Middle frontal gyrus (tissue), 1 donor: Measurements from ENCODE around the gene METTL1.

ENCODE experiments used
- DNase-seq: peaks from one replicate; pipeline ENCODE4 v3.0.0-alpha.2; 2015; ENCODE audit warnings: low spot score; ENCODE audit errors: extremely low spot score

METTL1 gene

DNA sequence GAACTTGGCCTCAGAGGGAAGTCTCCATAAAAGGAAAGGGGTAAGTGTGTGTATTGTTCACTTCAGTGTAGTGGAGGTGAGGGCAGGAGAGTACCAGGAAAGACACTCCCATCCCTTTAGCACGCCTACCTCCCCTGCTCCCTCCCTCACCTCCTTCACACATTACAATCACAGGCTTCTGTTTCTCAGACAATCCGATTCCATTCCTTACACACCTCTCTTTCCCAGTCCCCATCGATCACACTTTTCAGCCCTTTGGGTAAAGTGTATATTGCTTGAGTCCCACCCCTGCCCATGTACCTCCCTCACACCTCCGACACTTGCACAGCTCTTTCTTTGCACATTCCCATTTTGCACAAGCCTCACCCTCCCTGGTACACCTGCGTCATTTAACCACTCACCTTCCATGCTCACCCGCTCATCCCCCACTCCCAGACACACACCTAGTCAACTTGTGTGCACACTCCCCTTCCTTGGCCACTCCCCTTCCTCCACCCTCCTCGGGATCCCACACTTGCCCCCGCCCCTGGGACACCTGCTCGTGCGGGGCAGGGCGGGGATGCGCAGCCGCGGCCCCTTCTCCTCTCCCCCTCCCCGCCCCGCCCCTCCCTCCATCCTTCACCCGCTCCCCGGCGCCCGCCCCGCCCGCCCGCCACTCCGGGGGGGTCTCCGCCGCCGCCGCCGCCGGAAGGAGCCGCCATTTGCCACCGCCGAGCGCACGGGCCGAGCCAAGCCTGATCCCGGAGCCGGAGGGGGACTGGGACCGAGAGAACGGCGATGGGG, 17.3 kb downstream of the METTL1 start, which contains the start of gene MARCHF9:
MARCHF9 (plus strand) TSS at position 693 of the 783 bp plus-strand sequence. CDS start 426 bp downstream, outside the sequence.
- DNase-seq, result no peak

DNA sequence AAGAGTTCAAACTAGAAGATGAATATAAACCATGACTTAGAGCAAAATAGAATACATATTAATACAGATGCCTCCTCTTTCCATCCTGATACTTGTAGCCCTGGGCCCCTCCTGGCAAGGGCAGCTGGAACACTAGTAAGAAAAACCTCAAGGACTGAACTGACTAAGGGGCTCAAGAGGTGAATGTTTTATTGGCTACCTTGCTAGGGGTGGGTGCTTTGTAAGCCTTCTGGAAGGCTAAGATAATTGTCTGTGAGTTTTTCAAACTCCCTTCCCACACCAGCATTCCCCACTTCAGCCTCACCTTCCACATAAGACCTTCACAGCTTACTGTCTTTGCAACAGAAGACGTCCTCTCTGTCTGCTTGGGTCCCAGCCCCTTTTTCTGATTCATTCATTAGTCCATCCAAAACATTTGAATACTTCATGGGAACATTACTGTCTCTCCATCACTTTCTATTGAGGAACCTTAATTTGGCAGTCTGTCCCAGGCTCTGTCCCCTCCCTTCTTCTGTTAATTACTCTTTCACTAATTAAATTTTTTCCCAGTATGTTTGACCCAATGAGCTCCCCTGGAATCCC, 18.1 kb downstream of the METTL1 start:
- DNase-seq, result no peak

- no peak for DNase-seq
Observed at GRCh38 chr12:57752668-57753000, 19.3 kb downstream of the METTL1 start.

GRCh38 chr12:57751788-57752667, 19.9 kb downstream of the METTL1 start, which contains the start of gene CDK4:
CDK4 (minus strand) TSS chr12:57752310; CDS start chr12:57751717, 593 bp downstream.
- peak; percentile 100 for DNase-seq

GRCh38 chr12:57751432-57751787, 20.5 kb downstream of the METTL1 start:
- DNase-seq, result no peak

GRCh38 chr12:57750561-57751431, 21.1 kb downstream of the METTL1 start:
- no peak for DNase-seq

DNA sequence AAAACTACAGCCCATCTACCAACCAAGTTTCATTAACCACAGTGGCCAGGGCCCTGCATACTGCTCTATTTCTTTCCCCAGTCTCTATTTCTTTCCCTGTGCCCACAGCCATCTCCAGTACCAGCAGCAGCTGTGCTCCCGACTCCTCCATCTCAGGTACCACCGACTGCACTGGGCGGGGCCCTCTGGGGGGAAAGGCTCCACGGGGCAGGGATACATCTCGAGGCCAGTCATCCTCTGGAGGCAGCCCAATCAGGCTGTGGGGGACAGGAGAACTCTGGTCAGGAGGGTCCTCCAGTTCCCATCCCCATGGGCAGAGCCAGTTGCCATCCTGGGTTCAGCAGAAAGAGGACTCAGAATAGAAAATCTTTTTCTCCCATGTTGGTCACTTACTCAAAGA, 22.8 kb downstream of the METTL1 start:
- no peak for DNase-seq

- no peak for DNase-seq
Observed at GRCh38 chr12:57746025-57746424, 25.9 kb downstream of the METTL1 start.

DNA sequence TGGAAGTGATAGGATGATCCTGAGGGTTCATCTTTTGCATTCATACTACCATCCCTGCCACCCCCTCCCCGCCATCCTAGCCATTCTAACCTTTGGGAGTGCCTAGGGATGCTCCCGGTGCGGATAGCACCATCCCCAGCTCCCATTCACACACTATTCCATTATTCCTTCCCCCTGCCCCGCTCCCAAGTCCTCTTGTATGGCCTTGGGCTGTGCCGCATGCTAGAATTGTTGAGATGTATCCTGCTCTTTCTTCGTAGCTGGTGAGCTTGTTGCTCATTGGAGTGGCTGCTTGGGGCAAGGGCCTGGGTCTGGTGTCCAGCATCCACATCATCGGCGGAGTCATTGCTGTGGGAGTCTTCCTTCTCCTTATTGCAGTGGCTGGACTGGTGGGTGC, 26.4 kb downstream of the METTL1 start:
- no peak for DNase-seq

- DNase-seq, result peak; percentile 97
Observed at GRCh38 chr12:57744777-57745484, 27.0 kb downstream of the METTL1 start, which contains the start of gene TSPAN31. TSPAN31 (plus strand) TSS chr12:57745039; CDS start chr12:57745155, 116 bp downstream.

DNA sequence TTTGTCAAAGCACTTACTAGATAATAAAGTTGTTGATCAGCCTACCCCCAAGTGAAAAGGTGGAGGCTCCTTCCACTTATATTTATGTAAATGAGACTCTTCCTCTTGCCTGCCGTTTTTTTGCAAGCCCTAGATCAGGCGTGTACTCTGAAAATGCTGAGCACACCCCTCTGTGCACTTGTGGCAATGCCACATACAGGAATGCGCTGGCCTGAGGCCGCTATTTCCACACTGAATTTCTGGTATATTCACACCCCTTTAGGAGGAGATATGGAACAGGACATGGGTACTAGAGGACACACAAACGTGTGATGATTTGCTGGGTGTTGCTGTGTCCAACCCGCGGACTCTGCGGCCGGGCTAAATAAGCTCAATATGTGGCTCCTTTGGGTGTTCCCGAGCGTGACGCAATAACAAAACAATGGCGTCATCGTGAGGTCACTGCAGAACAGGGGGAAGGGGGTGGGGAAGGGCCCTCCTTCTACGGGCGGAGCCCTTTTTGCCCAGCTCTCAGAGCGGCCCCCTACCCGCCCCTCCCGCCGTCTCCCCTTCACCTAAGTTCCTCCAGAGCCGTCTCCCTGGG, 27.6 kb downstream of the METTL1 start:
- no peak for DNase-seq

DNA sequence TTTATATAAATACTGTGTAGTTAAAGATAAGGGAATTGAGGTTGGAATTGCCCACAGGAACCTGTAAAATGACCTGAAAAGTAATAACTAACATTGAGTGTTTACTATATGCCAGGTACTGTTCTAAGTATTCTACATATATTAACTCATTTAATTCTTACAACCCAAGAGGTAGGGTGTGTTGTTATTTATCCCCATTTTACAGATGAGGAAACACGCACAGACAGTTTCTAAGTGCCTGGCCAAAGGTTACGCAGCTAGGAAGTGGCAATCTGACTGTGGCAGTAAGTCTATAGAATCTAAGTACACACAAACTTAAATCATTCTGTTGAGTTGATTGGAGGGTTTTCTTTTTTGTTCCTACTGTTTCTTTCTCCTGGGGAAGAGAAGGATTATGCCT, 28.1 kb downstream of the METTL1 start:
- no peak for DNase-seq

GRCh38 chr12:57741844-57742738, 29.8 kb downstream of the METTL1 start:
- DNase-seq, result no peak

DNA sequence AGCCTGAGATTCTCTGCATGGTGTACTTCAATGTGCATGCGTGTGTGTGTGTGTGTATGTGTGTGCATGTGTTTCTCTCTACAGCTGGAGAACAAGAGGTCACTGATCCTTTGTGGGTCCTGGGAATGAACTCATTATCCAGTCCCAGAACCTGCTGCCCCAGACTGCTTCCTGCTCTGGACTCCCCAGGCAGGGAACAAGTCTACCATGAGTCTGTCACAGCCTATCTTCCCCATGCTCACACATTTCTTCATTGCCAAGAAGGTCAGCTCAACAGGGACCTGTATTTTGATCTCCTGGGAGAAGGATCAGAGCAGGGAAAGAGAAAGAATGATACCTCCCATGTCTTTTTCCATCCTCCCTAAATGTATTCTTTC, 30.5 kb downstream of the METTL1 start:
- DNase-seq, result no peak

DNA sequence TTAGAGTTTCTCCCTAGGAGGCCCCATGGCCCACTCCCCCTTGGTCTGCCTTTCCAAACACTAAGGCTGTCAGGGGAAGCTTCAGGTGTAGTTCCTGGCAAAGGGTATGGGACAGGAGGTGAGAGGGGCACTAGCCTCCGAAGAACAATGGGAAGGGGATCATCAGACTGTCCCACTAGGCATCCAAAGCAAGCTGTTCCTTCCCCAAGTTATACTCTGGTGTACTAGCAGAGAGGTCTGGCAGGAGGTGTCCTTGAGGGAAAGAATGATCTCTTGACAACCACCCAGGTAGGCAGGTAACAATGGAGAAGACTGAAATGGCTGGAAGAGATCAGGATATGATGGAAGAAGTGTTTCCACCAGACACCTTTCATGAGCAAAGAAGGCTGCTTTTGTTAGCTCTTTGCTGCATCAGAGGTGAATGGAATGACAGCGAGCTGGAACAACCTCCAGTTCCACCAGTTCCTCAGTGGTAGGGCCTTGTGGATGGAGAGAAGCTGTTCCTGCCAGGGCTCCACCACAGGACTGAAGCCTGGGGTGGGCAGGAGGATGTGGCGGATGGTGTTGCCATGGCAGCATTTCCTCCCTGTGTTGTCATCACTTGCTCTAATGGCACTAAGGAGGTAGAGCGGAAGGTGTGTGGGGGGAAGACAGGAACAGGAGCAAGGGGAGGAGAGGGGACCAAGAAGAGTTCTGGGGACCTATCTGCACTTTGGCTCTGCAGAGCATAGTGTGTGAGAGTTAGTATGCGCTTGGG, 31.1 kb downstream of the METTL1 start:
- no peak for DNase-seq

DNA sequence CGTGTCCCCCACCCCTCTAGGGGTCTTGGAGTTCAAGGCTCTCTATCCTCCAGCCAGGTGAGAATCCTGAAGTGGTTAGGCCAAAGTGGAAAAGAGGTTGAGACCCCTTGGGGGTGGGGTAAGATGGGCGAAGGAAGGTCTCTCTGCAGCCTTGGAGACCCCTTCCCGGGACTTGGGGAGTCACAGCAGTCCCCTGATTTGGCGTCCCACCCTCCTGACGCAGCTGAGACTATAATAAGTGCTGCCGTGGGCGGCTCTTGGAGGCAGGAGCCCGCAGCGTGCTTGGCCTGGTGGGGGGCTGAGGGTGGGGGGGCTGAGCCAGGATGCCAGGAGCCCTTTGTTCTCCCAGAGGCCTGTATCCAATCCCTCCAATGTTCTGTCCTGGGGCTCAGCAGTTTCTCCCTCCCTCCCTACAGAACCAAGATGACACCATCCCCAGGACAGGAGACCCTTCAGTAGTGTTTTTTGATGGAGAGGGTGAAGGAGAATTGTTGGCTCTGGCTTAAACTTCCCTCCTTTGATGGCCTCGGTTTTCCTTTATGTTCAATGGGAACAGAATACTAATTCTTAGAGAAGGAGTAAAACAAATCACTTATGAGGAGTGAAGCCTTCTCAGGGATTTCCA, 31.9 kb downstream of the METTL1 start:
- DNase-seq, result no peak

- DNase-seq, result no peak
Observed at GRCh38 chr12:57739387-57739786, 32.5 kb downstream of the METTL1 start.
